HL-60 (cell line): ENCODE data around the gene DENND2D.

Source experiments
- DNase-seq, 2 experiments: peaks; one replicate each; pipeline ENCODE4 v3.0.0-alpha.2; 2010 to 2020; ENCODE audit warnings: low read depth in 1 of 2, low spot score in 1 of 2
- H3K27ac ChIP-seq: fragments of 250-450 bp; sonication (Bioruptor Pico); replicated peaks from 2 replicates; pipeline ENCODE4 v1.5.1; 2020; ENCODE audit warnings: mild to moderate bottlenecking, moderate library complexity
- H3K27me3 ChIP-seq: fragments of 250-450 bp; sonication (Bioruptor Pico); 2 replicates; pipeline ENCODE4 v1.5.1; 2021; ENCODE audit warnings: mild to moderate bottlenecking, moderate library complexity; ENCODE audit not compliant: insufficient read depth, poor library complexity, severe bottlenecking
- H3K4me3 ChIP-seq: replicated peaks from 2 replicates; pipeline ENCODE4 v1.5.1; 2011; ENCODE audit warnings: mild to moderate bottlenecking, control low read depth, low read length; ENCODE audit not compliant: insufficient read depth
- CTCF ChIP-seq: IDR thresholded peaks from one replicate; pipeline ENCODE4 v1.5.1; 2011; ENCODE audit warnings: low read length, control low read depth, inconsistent platforms; ENCODE audit not compliant: insufficient read depth
- GABPA ChIP-seq: IDR thresholded peaks from 2 replicates; pipeline ENCODE4 v1.6.1; 2012; ENCODE audit warnings: low read depth
- POLR2AphosphoS5 ChIP-seq: IDR thresholded peaks from 2 replicates; pipeline ENCODE4 v1.6.1; 2012; ENCODE audit warnings: low read depth
- REST ChIP-seq: IDR thresholded peaks from 2 replicates; pipeline ENCODE4 v1.6.1; 2012; ENCODE audit warnings: low read depth; ENCODE audit not compliant: insufficient replicate concordance
- SPI1 ChIP-seq: IDR thresholded peaks from 2 replicates; pipeline ENCODE4 v1.6.1; 2012; ENCODE audit warnings: low read depth, mild to moderate bottlenecking, borderline replicate concordance

The DENND2D gene

GRCh38 chr1:111163363-111163762 lies 37.1 kb downstream of the DENND2D start:
- Histone ChIP-seq H3K27me3 (no peaks in the 10 kb centered on the region), H3K27ac (no peak overlapping the region), H3K4me3 (no peak overlapping the region)
- no peak for TF ChIP-seq CTCF
- no peak for TF ChIP-seq REST
- TF ChIP-seq POLR2AphosphoS5, result no peak
- no peak for TF ChIP-seq SPI1
- TF ChIP-seq GABPA, result no peak
- DNase-seq, result no peak

GRCh38 chr1:111162488-111162880 lies 38.0 kb downstream of the DENND2D start:
- Histone ChIP-seq H3K27me3 (no peaks in the 10 kb centered on the region), H3K27ac (no peak overlapping the region), H3K4me3 (no peak overlapping the region)
- TF ChIP-seq REST, result no peak
- no peak for TF ChIP-seq SPI1
- no peak for TF ChIP-seq CTCF
- TF ChIP-seq POLR2AphosphoS5, result no peak
- TF ChIP-seq GABPA, result no peak
- no peak for DNase-seq

GRCh38 chr1:111161843-111162487 lies 38.5 kb downstream of the DENND2D start:
- no peak for DNase-seq
- H3K27me3 ChIP-seq, result no peaks in the 10 kb centered on the region
- no peak overlapping the region for H3K4me3 ChIP-seq
- H3K27ac ChIP-seq, result no peak overlapping the region
- TF ChIP-seq GABPA (no peak), SPI1 (no peak), REST (no peak), CTCF (no peak), POLR2AphosphoS5 (no peak)
